Naive B cell (primary cell): ENCODE data around the gene DIO3. TPM values are rescaled to one million over a fixed set of nuclear protein-coding genes. Genes with fewer than 3 reads are reported as not detected.
A peak's percentile ranks its signal among the peaks of the same experiment; 100 is the strongest.

Experiments
- ATAC-seq, 2 donors: fragments of 150-1000 bp; cut with Tn5 transposase; 2 replicates each; pipeline ENCODE4 v1.10.0; 2021; ENCODE audit warnings: low read depth in 2 of 2, mild to moderate bottlenecking in 2 of 2, moderate library complexity in 2 of 2
- DNase-seq: peaks from one replicate; pipeline ENCODE4 v3.0.0; 2022
- H3K27ac Mint-ChIP-seq, 6 donors: one replicate each; pipeline ENCODE4 v1.8.0; 2020 to 2022; ENCODE audit warnings: mild to moderate bottlenecking in 6 of 6, mixed read lengths in 6 of 6, moderate library complexity in 5 of 6, inconsistent platforms in 2 of 6
- H3K27me3 Mint-ChIP-seq, 3 donors: one replicate each; pipeline ENCODE4 v1.8.0; 2021 to 2022; ENCODE audit warnings: mixed read lengths in 3 of 3, mild to moderate bottlenecking in 1 of 3
- H3K36me3 Mint-ChIP-seq, 2 donors: one replicate each; pipeline ENCODE4 v1.8.0; 2020 to 2022; ENCODE audit warnings: mixed read lengths in 2 of 2, inconsistent platforms in 1 of 2, mild to moderate bottlenecking in 1 of 2
- H3K4me1 Mint-ChIP-seq, 3 donors: one replicate each; pipeline ENCODE4 v1.8.0; 2020 to 2022; ENCODE audit warnings: mixed read lengths in 3 of 3, inconsistent platforms in 1 of 3, mild to moderate bottlenecking in 1 of 3, moderate library complexity in 1 of 3
- H3K4me3 Mint-ChIP-seq, 8 donors: one replicate each; pipeline ENCODE4 v1.8.0; 2020 to 2022; ENCODE audit warnings: mild to moderate bottlenecking in 8 of 8, mixed read lengths in 8 of 8, moderate library complexity in 8 of 8, inconsistent platforms in 2 of 8
- H3K9me3 Mint-ChIP-seq, 7 donors: one replicate each; pipeline ENCODE4 v1.8.0; 2020 to 2022; ENCODE audit warnings: mixed read lengths in 7 of 7, mild to moderate bottlenecking in 5 of 7, inconsistent platforms in 2 of 7, moderate library complexity in 1 of 7
- polyA plus RNA-seq, 6 donors: library from polyadenylated mRNA; unstranded; fragments of 300-500 nt; fragmentation: Illumina TruSeq; gene quantifications; one replicate each; pipeline ENCODE4 v1.2.3, GENCODE V29; 2021; ENCODE audit warnings: low read depth in 6 of 6

Gene DIO3
- polyA plus RNA-seq, 6 donors from 2014 or later, result not detected

DNA sequence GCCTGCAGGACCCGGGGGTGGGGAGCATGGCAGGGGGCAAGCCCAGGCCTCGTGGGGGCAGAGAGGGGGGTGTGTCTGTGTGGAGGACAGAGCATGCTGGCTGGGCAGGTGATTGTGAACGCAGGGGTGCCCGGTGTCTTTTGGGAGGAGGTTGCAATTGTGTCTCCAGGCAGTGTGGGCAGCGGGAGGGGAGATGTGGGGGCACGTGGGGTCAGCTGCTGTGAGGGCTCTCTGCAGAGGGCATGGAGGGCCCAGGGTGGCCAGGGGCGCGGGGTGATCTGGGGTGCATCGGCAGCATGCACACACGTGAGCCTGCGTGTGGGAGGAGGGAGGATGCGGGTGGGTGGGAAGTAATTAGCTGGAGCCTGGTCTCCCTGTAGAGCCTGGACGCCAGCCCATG lies 32.2 kb upstream of the DIO3 start:
- Mint-ChIP-seq H3K4me3 (no peak overlapping the region), H3K36me3 (no peaks in the 10 kb centered on the region), H3K27ac (no peak overlapping the region), H3K27me3 (peaks cover 3 to 22% (median 6%) of the 10 kb centered on the region in 3 donors), H3K4me1 (peaks cover 0 to 8% (median 2%) of the 10 kb centered on the region in 3 donors), H3K9me3 (peaks cover 0 to 2% (median 0%) of the 10 kb centered on the region in 7 donors)
- ATAC-seq, result no peak
- DNase-seq, result no peak

DNA sequence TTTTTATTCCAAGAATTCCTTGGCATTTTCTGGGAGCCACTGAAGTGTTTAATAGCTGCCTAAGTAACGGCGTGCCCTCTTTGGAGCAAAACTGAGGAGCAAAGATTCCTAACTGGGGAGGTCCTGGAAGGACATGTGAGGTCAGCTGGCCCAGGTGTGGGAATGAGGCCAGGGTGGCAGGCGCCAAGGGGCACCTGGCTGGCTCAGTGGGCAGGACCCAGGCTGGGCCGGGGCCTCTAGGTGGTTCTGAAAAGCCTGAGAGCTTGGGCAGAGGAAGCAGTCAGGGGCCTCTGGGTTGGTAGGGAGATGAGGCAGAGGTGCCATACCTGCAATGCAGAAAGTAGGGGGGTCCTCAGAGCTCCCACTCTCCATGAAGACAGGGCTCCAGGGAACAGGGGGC lies 27.1 kb upstream of the DIO3 start:
- Mint-ChIP-seq H3K27ac (no peak overlapping the region), H3K9me3 (peaks cover 0 to 2% (median 0%) of the 10 kb centered on the region in 7 donors), H3K4me1 (peaks cover 9 to 19% (median 16%) of the 10 kb centered on the region in 3 donors)

DNA sequence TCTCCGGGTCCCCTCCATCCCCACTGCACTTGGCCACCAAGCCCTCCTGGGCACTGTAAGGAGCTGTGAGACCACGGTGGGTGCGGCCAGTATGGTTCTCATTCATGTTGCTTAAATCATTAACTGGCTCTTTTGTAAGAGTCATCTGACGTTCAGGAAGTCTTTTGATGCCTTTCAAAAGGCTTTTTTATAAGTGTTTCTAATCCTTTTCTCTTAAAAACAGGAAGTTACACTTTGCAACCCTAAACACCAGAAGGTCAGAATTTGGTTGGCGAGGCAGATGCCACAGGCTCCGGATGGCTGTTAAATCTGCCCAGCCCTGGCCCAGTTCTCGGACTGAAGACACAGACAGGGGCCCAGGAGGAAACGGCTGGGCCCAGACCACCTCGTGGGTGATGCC lies 26.1 kb upstream of the DIO3 start:
- Mint-ChIP-seq H3K9me3 (peaks cover 0 to 2% (median 0%) of the 10 kb centered on the region in 7 donors), H3K27me3 (peaks cover 0 to 28% (median 14%) of the 10 kb centered on the region in 3 donors), H3K27ac (peak overlapping the region in 3 of 6 donors; percentile 52 to 57 (median 56)), H3K4me1 (peaks cover 9 to 18% (median 16%) of the 10 kb centered on the region in 3 donors), H3K4me3 (peak overlapping the region in 1 of 8 donors; percentile 58), H3K36me3 (no peaks in the 10 kb centered on the region)
- peak in 1 of 2 donors; percentile 66 for ATAC-seq
- peak; percentile 13 for DNase-seq

More for the DNA sequence above, 27.1 kb upstream of the DIO3 start:
- no peaks in the 10 kb centered on the region for H3K36me3 Mint-ChIP-seq
- ATAC-seq (no peak), DNase-seq (no peak)
- H3K27me3 Mint-ChIP-seq, result peaks cover 0 to 28% (median 14%) of the 10 kb centered on the region in 3 donors
- no peak overlapping the region for H3K4me3 Mint-ChIP-seq

DNA sequence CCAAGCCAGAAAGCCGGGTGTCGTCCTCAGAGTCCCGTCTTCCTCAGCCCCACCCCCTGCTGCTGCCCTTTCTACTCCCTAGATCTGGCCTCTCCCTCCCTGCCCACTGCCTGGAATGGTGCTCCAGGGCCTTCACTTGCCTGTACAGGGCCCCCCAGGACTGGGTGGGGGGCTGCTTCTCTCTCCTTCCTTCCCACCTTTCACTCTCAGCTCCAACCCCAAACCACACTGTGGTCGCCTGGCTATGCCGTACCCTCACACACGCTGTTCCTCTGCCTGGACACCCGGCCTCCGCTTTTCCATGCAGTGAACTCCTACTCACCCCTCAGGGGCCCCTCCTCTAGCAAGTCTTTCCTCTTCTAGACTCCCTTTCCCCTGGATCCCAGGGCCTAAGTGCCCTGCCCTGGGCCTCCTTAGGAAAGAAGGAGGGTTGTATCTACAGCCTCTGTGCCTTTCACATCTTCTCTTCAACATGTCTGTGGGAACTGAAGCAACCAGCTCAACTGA lies 25.5 kb upstream of the DIO3 start:
- Mint-ChIP-seq H3K4me1 (peaks cover 9 to 16% (median 14%) of the 10 kb centered on the region in 3 donors), H3K27ac (peak overlapping the region in 5 of 6 donors; percentile 7 to 75 (median 52)), H3K27me3 (peaks cover 0 to 28% (median 14%) of the 10 kb centered on the region in 3 donors), H3K4me3 (peak overlapping the region in 3 of 8 donors; percentile 30 to 58 (median 31)), H3K9me3 (peaks cover 0 to 2% (median 0%) of the 10 kb centered on the region in 7 donors), H3K36me3 (no peaks in the 10 kb centered on the region)
- no peak for DNase-seq
- no peak for ATAC-seq

DNA sequence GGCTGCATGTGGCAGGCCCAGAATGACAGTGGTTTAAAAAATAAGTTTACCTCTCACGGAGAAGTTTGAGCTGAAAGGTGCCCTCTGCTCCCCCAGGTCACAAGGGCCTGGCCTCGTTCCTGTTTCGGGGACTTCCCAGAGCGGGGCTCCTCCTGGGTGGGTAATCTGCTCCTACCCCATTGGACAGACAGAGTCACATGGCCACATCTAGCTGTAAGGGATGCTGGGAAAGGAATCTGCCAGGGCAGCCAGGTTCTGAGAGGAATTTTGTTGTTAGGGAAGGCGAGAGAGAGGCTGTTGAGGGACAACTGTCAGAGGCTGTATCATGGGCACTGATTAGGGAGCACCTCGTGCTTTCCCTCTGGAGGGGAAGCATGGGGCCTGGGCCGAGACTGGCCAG lies 24.0 kb upstream of the DIO3 start:
- peak overlapping the region in 1 of 6 donors; percentile 17 for H3K27ac Mint-ChIP-seq
- H3K27me3 Mint-ChIP-seq, result peaks cover 0 to 28% (median 14%) of the 10 kb centered on the region in 3 donors
- ATAC-seq (no peak), DNase-seq (no peak)
- H3K4me3 Mint-ChIP-seq, result no peak overlapping the region
- H3K4me1 Mint-ChIP-seq, result peaks cover 9 to 16% (median 14%) of the 10 kb centered on the region in 3 donors
- H3K36me3 Mint-ChIP-seq, result no peaks in the 10 kb centered on the region
- peaks cover 0 to 2% (median 0%) of the 10 kb centered on the region in 7 donors for H3K9me3 Mint-ChIP-seq

DNA sequence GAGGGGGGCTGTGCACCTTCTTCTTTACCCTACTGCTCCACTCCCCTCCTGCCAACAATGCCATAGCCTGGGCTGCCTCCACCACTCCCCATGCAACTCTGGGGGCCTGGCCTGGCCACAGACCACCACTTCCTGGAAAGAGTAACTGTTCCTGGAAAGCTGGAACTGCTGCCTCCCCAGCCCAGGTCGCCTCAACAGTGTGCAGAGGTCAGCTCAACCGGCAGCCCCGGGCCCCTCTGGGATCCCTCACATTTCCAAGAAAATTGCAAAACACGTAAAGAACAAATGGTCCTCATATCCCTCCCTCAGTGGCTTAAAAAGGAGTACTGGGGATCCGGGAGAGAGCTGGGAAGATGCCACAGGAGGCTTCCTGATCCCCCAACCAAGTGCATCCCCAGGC lies 22.4 kb upstream of the DIO3 start:
- ATAC-seq, result no peak
- Mint-ChIP-seq H3K4me3 (no peak overlapping the region), H3K27ac (no peak overlapping the region), H3K27me3 (peaks cover 0 to 35% (median 18%) of the 10 kb centered on the region in 3 donors), H3K36me3 (peaks cover 0 to 9% of the 10 kb centered on the region in 2 donors), H3K4me1 (peaks cover 9 to 16% (median 14%) of the 10 kb centered on the region in 3 donors), H3K9me3 (peaks cover 0 to 7% (median 6%) of the 10 kb centered on the region in 7 donors)
- DNase-seq, result no peak

DNA sequence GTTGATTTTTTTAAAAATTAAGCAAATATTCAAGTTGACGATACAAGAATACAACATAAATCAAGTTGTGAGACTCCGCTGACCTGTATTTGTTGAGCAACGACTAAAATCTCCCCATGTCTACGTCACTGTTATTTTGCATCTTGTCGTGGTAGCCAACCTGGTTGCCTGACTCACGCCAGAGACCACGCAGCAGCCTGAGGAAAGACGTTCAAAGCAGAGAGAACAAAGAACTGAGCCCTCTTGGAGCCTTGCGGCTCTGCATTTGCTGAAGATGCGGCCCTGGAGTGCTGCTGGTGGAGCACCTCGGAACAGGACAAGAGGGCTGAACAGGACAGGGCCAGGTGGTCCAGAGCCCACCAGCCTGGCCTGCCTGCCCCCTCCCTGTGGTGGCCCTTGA lies 21.4 kb upstream of the DIO3 start:
- DNase-seq (no peak), ATAC-seq (no peak)
- Mint-ChIP-seq H3K36me3 (peaks cover 0 to 9% of the 10 kb centered on the region in 2 donors), H3K4me1 (peaks cover 9 to 16% (median 11%) of the 10 kb centered on the region in 3 donors), H3K27ac (peak overlapping the region in 1 of 6 donors; percentile 60), H3K9me3 (peaks cover 0 to 16% (median 7%) of the 10 kb centered on the region in 7 donors), H3K4me3 (no peak overlapping the region), H3K27me3 (peaks cover 0 to 35% (median 18%) of the 10 kb centered on the region in 3 donors)

DNA sequence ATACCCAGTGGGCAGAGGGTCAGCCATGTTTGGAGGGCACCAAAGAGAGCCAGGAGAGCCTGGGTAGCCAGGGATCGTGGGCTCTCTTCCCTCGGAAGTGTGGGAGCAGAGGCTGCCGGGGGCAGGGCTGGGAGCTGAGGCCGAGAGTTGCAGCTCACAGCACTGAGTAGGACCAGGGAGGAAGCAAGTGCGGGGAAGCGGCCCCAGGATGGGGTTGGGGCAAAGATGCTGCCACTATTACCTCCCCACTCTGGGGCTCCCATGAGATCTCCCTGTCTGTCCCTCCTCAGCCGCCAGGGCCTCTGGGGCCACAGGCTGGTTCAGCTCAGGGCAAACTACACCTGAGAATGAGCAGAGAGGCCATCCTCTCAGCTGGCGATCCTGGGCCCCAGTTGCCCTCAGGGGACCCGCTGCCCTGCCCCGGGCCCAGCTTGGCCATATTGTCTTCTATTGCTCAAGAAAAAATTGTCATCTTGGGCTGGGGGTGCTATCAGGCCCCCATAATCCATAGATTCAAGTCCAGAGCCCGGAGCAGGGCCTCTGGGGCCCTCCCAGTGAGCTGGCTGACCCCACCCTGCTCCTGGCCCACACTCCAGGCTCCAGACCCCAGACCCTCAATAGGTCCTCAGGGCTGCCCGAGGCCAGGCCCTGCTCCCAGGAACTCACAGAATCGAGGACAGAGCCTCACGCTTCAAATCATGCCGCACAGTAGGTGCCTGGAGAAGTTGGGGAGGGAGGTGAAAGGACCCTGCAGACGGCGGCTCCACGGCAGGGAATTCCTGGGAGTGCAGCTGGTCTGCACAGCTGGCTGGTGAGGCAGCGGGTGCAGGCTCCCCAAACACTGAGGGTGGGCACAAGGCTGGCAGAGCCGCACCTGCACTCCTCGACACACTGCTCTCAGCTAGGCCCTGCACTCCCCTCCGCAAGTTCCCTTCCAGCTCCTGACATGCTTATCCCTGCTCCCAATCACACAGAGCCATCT lies 20.5 kb upstream of the DIO3 start:
- ATAC-seq, result no peak
- H3K4me3 Mint-ChIP-seq, result no peak overlapping the region
- DNase-seq, result no peak
- peaks cover 0 to 31% (median 15%) of the 10 kb centered on the region in 3 donors for H3K27me3 Mint-ChIP-seq
- H3K27ac Mint-ChIP-seq, result peak overlapping the region in 1 of 6 donors; percentile 62
- peaks cover 0 to 16% (median 7%) of the 10 kb centered on the region in 7 donors for H3K9me3 Mint-ChIP-seq
- peaks cover 3 to 7% (median 4%) of the 10 kb centered on the region in 3 donors for H3K4me1 Mint-ChIP-seq
- peaks cover 0 to 9% of the 10 kb centered on the region in 2 donors for H3K36me3 Mint-ChIP-seq

DNA sequence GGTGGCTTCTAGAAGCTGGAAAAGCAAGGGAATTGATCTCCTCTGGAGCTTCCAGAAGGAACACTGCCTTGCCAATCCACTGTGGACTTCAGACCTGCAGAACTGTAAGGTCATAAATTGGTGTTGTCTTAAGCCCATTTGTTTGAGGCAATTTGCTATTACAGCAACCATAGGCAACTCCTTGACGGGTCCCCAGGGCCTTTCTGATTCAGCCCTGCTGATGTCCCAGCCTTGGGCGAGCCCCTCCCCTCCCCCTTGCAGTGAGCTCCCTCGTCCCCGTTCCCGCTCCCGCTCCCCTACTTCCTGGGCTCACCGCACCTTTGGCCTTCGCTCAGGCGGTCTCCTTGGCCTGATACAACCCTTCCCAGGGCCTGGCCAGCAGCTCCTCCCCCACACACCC lies 18.9 kb upstream of the DIO3 start:
- H3K9me3 Mint-ChIP-seq, result peaks cover 0 to 17% (median 7%) of the 10 kb centered on the region in 7 donors
- H3K27me3 Mint-ChIP-seq, result peaks cover 3 to 25% (median 16%) of the 10 kb centered on the region in 3 donors
- no peak overlapping the region for H3K27ac Mint-ChIP-seq
- no peaks in the 10 kb centered on the region for H3K4me1 Mint-ChIP-seq
- no peak for DNase-seq
- peaks cover 0 to 16% of the 10 kb centered on the region in 2 donors for H3K36me3 Mint-ChIP-seq
- no peak overlapping the region for H3K4me3 Mint-ChIP-seq
- ATAC-seq, result no peak

DNA sequence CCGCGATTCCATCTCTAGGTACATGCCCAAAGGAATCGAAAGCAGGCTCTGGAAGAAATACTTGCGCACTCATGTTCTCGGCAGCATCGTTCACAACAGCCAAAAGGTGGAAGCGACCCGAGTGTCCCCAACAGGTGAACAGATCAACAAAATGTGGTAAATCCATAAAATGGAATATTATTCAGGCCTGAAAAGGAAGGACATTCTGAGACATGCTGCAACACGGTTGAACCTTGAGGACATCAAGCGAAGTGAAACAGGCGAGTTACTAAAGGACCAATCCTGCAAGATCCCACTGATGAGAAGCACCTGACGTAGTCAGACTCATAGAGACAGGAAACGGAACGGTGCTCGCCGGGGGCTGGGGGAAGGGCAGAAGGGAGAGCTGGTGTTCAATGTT lies 17.5 kb upstream of the DIO3 start:
- H3K4me3 Mint-ChIP-seq, result peak overlapping the region in 1 of 8 donors; percentile 58
- ATAC-seq (no peak), DNase-seq (no peak)
- H3K9me3 Mint-ChIP-seq, result peaks cover 0 to 17% (median 7%) of the 10 kb centered on the region in 7 donors
- H3K27me3 Mint-ChIP-seq, result peaks cover 3 to 19% (median 15%) of the 10 kb centered on the region in 3 donors
- peaks cover 0 to 16% of the 10 kb centered on the region in 2 donors for H3K36me3 Mint-ChIP-seq
- no peak overlapping the region for H3K27ac Mint-ChIP-seq
- no peaks in the 10 kb centered on the region for H3K4me1 Mint-ChIP-seq

DNA sequence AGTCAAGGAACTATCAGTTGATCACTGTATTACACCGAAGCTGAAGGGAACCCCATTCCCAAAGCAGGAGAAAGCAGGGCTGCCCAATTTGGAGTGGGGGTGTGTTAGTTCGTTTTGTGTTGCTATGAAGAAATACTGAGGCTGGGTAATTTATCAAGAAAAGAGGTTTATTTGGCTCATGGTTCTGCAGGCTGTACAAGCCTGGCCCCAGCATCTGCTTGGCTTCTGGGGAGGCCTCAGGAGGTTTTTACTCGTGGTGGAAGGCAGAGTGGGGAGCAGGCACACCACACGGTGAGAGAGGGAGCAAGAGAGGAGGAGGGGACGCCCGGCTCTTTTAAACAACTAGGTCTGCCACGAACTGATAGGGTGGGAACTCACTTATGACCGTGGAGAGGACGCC lies 16.7 kb upstream of the DIO3 start:
- Mint-ChIP-seq H3K4me3 (no peak overlapping the region), H3K36me3 (peaks cover 0 to 16% of the 10 kb centered on the region in 2 donors), H3K27me3 (peaks cover 3 to 16% (median 15%) of the 10 kb centered on the region in 3 donors), H3K9me3 (peaks cover 0 to 17% (median 7%) of the 10 kb centered on the region in 7 donors), H3K4me1 (no peaks in the 10 kb centered on the region), H3K27ac (no peak overlapping the region)
- DNase-seq, result no peak
- no peak for ATAC-seq

DNA sequence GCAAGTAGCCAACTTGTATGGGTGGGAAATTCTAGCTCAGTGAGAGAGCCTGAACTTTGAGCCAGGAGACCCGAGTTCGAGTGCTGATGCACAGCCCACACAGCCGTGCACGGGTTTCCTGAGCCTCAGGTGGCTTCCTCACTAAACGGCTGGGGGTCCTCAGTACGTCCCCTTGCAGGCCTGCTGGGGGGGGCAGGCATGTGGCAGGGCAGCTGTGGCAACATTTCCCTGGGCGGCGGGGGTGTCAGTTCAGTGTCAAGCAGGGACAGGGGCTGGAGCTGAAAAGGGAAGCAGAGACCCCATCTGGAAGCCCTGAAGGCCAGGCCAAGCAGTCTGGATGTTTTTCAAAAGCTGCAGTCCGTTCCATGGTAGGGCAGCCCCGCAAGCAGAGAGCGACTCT lies 14.6 kb upstream of the DIO3 start:
- no peak for ATAC-seq
- DNase-seq, result no peak
- peaks cover 0 to 16% of the 10 kb centered on the region in 2 donors for H3K36me3 Mint-ChIP-seq
- H3K27ac Mint-ChIP-seq, result no peak overlapping the region
- H3K4me1 Mint-ChIP-seq, result no peaks in the 10 kb centered on the region
- H3K9me3 Mint-ChIP-seq, result peaks cover 0 to 17% (median 12%) of the 10 kb centered on the region in 7 donors
- H3K4me3 Mint-ChIP-seq, result peak overlapping the region in 2 of 8 donors; percentile 72 to 80
- peaks cover 3 to 31% (median 17%) of the 10 kb centered on the region in 3 donors for H3K27me3 Mint-ChIP-seq

DNA sequence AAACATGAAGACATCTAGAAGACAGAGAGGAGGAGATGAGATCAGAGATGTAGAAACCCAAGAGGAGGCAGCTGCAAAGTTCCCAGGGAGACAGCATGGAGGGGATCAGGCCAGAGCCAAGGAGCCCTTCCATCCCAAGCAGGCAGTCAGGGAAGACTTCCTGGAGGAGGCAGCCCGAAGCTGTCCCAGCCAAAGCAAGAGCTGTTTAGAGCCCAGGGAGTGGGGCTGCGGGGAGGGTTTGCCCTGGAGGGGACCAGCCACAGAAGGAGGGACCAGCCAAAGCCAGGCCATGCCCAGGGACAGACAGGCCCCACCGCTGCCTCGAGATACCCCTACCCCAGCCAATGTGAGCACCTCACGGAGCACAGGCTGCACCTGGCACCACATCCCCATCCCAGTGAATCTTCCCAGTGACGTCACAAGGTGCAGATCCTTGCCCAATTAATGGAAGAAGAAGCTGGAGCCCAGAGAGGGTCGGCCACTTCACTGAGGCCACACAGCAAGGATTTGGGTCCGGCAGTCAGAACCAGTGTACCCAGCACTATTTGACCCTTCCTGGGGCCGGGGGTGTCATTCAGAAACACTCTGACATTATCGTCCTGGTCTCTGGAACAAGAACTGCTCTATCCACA lies 14.1 kb upstream of the DIO3 start:
- Mint-ChIP-seq H3K9me3 (peaks cover 0 to 17% (median 12%) of the 10 kb centered on the region in 7 donors), H3K4me3 (no peak overlapping the region), H3K36me3 (peaks cover 0 to 16% of the 10 kb centered on the region in 2 donors), H3K27me3 (peaks cover 3 to 35% (median 22%) of the 10 kb centered on the region in 3 donors), H3K27ac (no peak overlapping the region), H3K4me1 (no peaks in the 10 kb centered on the region)
- ATAC-seq, result no peak
- no peak for DNase-seq
